Effector memory CD8-positive, alpha-beta T cell (primary cell): ENCODE measurements around the gene CNPPD1.
A peak's percentile ranks its signal among the peaks of the same experiment; 100 is the strongest.

Experiments
- ATAC-seq: fragments of 150-1000 bp; cut with Tn5 transposase; replicated peaks from 2 replicates; pipeline ENCODE4 v1.10.0; 2021; ENCODE audit warnings: mild to moderate bottlenecking, moderate library complexity
- DNase-seq, 3 experiments: peaks; one replicate each; pipeline ENCODE4 v3.0.0; 2021
- H3K27ac Mint-ChIP-seq, 2 donors: one replicate each; pipeline ENCODE4 v1.8.0; 2022; ENCODE audit warnings: mild to moderate bottlenecking in 2 of 2, mixed read lengths in 2 of 2, moderate library complexity in 2 of 2
- H3K27me3 Mint-ChIP-seq, 2 donors: one replicate each; pipeline ENCODE4 v1.8.0; 2022; ENCODE audit warnings: mixed read lengths in 2 of 2
- H3K36me3 Mint-ChIP-seq: one replicate; pipeline ENCODE4 v1.8.0; 2022; ENCODE audit warnings: mild to moderate bottlenecking, moderate library complexity, mixed read lengths; ENCODE audit not compliant: insufficient read depth
- H3K4me1 Mint-ChIP-seq, 2 donors: one replicate each; pipeline ENCODE4 v1.8.0; 2022; ENCODE audit warnings: low read depth in 2 of 2, mixed read lengths in 2 of 2
- H3K4me3 Mint-ChIP-seq, 2 donors: one replicate each; pipeline ENCODE4 v1.8.0; 2022; ENCODE audit warnings: mild to moderate bottlenecking in 2 of 2, mixed read lengths in 2 of 2, moderate library complexity in 2 of 2
- H3K9me3 Mint-ChIP-seq, 2 donors: one replicate each; pipeline ENCODE4 v1.8.0; 2022; ENCODE audit warnings: mixed read lengths in 2 of 2

CNPPD1 gene

DNA sequence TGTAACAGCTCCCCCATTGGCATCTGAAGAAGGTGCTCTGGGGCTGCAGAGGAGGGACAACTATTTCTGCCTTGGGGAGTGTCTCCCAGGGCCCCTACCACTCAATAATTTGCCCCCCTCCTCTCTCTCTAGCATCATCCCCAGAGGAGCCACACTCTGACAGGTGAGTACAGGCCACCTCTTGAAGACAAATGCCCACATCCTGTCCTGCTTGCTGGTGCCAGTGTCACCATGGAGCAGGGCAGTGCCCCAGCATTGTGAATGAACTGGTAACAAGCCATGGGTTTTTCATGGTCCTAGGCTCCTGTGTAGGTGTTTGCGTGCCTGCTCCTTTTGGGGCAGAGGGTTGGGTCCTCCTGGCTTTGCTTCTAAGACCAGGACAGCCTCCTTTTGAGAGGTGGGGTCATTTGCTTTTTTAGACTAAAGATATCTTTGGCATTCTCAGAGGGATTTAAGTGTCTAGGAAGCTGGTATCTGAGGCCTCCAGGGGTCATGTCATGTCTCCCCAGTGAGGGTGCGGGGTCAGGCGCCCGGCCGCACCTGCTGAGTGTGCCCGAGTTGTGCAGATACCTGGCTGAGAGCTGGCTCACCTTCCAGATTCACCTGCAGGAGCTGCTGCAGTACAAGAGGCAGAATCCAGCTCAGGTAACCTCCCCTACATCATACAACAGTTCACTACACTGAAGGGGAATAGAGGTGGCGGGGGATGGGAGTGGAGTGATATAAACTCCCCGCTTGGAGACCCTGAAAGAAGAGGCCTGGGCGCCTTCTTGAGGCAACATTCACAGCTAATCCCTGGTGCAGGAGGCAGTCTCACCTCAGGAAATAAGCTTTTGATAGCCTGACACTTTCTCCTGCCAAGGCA, 3.1 kb upstream of the CNPPD1 start:
- Mint-ChIP-seq H3K4me3 (peak overlapping the region; percentile 87 to 98), H3K4me1 (peaks cover 40 to 43% of the 10 kb centered on the region in 2 donors), H3K27me3 (no peaks in the 10 kb centered on the region), H3K9me3 (no peaks in the 10 kb centered on the region), H3K36me3 (peaks cover 50% of the 10 kb centered on the region), H3K27ac (peak overlapping the region; percentile 97 to 98)
- DNase-seq, result no peak
- ATAC-seq, result no peak

- H3K27ac Mint-ChIP-seq, result peak overlapping the region; percentile 97 to 98
- peaks cover 51% of the 10 kb centered on the region for H3K36me3 Mint-ChIP-seq
- H3K9me3 Mint-ChIP-seq, result no peaks in the 10 kb centered on the region
- H3K4me1 Mint-ChIP-seq, result peaks cover 50 to 51% of the 10 kb centered on the region in 2 donors
- ATAC-seq (peak; percentile 7), DNase-seq (peak in 1 of 3 experiments; percentile 8)
- no peaks in the 10 kb centered on the region for H3K27me3 Mint-ChIP-seq
- H3K4me3 Mint-ChIP-seq, result peak overlapping the region; percentile 87 to 98
Observed at GRCh38 chr2:219178377-219179175, 1.9 kb upstream of the CNPPD1 start.

- ATAC-seq (peak; percentile 58), DNase-seq (peak; percentile 70 to 76 (median 76))
- Mint-ChIP-seq H3K9me3 (no peaks in the 10 kb centered on the region), H3K36me3 (peaks cover 49% of the 10 kb centered on the region), H3K27me3 (no peaks in the 10 kb centered on the region), H3K4me3 (peak within 1 kb of the TSS; percentile 87 to 98), H3K4me1 (peaks cover 47 to 51% of the 10 kb centered on the region in 2 donors), H3K27ac (peak within 1 kb of the TSS; percentile 97 to 98)
Observed at GRCh38 chr2:219177552-219178376, 1.0 kb upstream of the CNPPD1 start, which contains the start of gene RETREG2. RETREG2 (plus strand) TSS chr2:219178275; CDS start chr2:219178353, 78 bp downstream.

DNA sequence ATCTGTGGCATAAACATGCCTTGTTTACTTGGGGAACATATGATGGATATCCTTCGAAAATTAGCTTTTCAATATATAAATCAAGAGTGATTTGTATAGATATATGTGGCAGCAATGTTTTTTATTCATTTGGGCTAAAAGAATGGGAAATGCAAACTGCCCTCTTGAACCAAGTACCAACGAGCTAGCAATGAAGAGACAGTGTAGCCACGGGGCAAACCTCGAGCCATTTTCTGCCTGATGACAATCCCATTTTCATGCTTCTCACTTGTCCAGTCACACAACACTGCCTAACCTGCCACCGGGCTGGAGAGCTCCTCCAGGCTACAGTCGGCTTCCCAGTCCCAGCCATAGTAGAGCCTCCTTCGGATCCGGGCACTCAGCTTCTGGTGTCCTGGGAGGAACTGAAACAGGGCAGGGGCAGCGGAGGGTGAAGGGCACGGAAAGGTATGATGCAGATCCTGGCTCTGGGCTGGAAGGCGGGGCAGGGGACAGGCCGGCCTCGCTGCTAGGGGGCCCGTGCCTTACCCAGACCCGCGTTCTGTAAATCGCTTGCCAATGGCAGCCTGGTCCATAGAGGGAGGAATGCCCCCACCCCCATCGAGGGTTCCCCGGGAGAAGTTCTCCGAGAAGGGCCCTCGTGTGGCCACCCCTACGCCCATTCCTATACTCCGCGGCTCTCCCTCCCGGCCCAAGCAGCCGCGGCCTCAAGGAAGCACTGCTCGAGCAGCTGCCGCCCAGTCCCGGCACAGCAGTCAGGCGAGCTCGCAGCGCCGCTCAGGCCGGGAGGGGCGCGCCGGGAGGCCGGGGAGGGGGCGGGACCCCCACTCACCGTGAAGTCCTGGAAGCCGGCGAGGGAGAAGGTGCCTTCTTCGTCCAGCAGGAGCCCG, 552 bp downstream of the CNPPD1 start:
- Mint-ChIP-seq H3K27me3 (no peaks in the 10 kb centered on the region), H3K9me3 (no peaks in the 10 kb centered on the region), H3K36me3 (peaks cover 42% of the 10 kb centered on the region), H3K27ac (peak overlapping the region; percentile 72 to 97), H3K4me3 (peak overlapping the region; percentile 87 to 98), H3K4me1 (peaks cover 47 to 50% of the 10 kb centered on the region in 2 donors)
- peak; percentile 11 to 18 (median 15) for DNase-seq
- ATAC-seq, result peak; percentile 14

DNA sequence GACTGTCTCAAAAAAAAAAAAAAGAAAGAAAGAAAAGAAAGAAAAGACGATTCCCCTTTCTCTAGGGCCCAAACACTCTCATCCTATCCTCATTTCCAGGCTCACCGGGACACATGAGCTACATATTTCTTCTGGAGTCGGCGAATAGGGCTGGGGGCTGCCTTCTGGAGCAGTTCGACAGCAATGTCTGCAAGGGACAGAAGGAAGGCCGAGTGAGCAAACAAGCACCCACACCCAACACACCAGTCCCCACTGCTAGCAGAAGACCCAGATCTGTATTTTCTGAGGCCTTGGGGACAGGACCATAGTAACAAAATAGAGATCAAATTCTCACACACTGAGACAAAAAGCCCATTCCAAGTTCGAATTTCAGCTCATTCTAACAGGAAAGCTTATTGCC, 1.2 kb downstream of the CNPPD1 start:
- DNase-seq, result no peak
- no peak for ATAC-seq
- Mint-ChIP-seq H3K9me3 (no peaks in the 10 kb centered on the region), H3K27me3 (no peaks in the 10 kb centered on the region), H3K36me3 (peaks cover 36% of the 10 kb centered on the region), H3K27ac (peak overlapping the region; percentile 72 to 97), H3K4me1 (peaks cover 45 to 46% of the 10 kb centered on the region in 2 donors), H3K4me3 (peak overlapping the region; percentile 87 to 98)

GRCh38 chr2:219174801-219175200, 1.9 kb downstream of the CNPPD1 start:
- no peaks in the 10 kb centered on the region for H3K27me3 Mint-ChIP-seq
- H3K4me1 Mint-ChIP-seq, result peaks cover 45 to 46% of the 10 kb centered on the region in 2 donors
- peak overlapping the region; percentile 52 to 85 for H3K27ac Mint-ChIP-seq
- peaks cover 39% of the 10 kb centered on the region for H3K36me3 Mint-ChIP-seq
- no peak for ATAC-seq
- no peaks in the 10 kb centered on the region for H3K9me3 Mint-ChIP-seq
- no peak for DNase-seq
- H3K4me3 Mint-ChIP-seq, result peak overlapping the region; percentile 87 to 98

GRCh38 chr2:219174146-219174545, 2.6 kb downstream of the CNPPD1 start:
- Mint-ChIP-seq H3K36me3 (peaks cover 43% of the 10 kb centered on the region), H3K4me3 (peak overlapping the region in 1 of 2 donors; percentile 59), H3K4me1 (peaks cover 40 to 41% of the 10 kb centered on the region in 2 donors), H3K27ac (peak overlapping the region; percentile 52 to 85), H3K27me3 (no peaks in the 10 kb centered on the region), H3K9me3 (no peaks in the 10 kb centered on the region)
- DNase-seq, result no peak
- no peak for ATAC-seq

DNA sequence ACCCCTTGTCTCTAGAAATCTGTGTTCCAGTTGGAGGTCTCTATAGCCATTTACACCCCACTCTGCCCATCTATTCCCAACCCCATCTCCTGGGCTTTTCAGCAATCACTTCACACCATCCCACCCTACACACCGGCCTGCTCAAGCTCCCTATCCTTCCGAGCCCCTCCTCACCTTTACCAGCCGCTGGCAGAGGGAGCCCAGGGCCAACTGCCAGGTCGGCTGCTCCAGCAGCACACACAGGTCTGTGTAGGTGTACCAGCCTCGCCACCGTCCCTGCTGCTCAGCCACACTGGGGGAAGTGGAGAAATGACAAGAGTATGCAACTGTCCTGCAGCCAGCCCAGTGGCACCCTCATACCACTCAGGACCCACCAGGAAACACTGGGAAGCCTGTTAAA, 3.5 kb downstream of the CNPPD1 start:
- no peak for ATAC-seq
- no peak for DNase-seq
- Mint-ChIP-seq H3K4me3 (no peak overlapping the region), H3K27ac (no peak overlapping the region), H3K4me1 (peaks cover 34% of the 10 kb centered on the region in 2 donors), H3K27me3 (no peaks in the 10 kb centered on the region), H3K9me3 (no peaks in the 10 kb centered on the region), H3K36me3 (peaks cover 33% of the 10 kb centered on the region)

DNA sequence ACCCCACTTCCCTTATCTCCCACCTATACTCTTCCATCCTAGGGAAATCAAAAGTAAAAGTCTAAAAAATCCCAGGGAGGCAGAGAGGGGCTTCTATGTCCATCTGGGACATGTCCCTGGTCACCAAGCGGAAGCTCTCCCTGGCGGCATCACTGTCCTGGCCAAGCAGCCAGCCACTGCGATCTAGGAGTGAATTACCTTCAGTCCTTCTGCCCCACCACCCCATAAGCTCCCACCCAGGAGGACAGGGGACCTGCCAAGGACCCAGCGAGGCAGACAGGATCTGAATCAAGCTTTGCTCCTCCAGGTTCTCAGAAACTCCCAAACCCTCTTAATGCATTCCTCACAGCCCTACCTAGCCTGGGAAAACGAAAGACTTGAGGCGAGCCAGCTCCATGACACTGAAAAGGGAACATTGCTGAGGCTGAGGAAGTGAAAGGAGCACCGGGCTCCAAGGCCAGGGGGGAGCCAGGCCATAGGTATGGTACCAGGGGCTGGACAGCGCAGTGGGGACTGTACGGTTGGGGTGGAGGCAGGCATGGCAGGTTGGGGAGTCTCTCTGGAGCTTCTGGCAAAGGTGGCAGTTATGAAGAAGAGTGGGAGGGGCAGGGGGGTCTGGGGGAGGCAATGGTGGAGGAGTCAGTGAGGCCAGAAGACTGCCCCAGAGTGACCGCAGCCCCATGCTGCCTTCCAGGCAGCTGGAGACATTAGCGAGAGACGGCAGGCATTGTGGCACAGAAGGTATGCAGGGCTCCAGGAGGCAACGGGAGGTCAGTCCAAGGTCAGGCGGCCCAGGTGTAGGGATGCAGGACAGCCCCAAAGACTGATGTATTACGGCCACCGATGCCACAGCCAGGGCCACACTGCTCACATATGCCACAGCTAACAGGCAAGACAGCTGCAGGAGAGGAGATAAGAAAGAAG, 4.2 kb downstream of the CNPPD1 start:
- Mint-ChIP-seq H3K27ac (peak overlapping the region in 1 of 2 donors; percentile 67), H3K4me1 (peaks cover 31 to 32% of the 10 kb centered on the region in 2 donors), H3K36me3 (peaks cover 27% of the 10 kb centered on the region), H3K27me3 (no peaks in the 10 kb centered on the region), H3K9me3 (no peaks in the 10 kb centered on the region), H3K4me3 (no peak overlapping the region)
- ATAC-seq (no peak), DNase-seq (no peak)

GRCh38 chr2:219171231-219171651, 5.5 kb downstream of the CNPPD1 start:
- H3K4me1 Mint-ChIP-seq, result peaks cover 25 to 26% of the 10 kb centered on the region in 2 donors
- no peaks in the 10 kb centered on the region for H3K27me3 Mint-ChIP-seq
- no peak overlapping the region for H3K4me3 Mint-ChIP-seq
- DNase-seq (peak; percentile 36 to 42 (median 41)), ATAC-seq (peak; percentile 66)
- H3K9me3 Mint-ChIP-seq, result no peaks in the 10 kb centered on the region
- H3K27ac Mint-ChIP-seq, result peak overlapping the region in 1 of 2 donors; percentile 38
- peaks cover 20% of the 10 kb centered on the region for H3K36me3 Mint-ChIP-seq

GRCh38 chr2:219169930-219170654, 6.6 kb downstream of the CNPPD1 start, which contains the start of gene SLC23A3:
SLC23A3 (minus strand) TSS chr2:219170029; CDS start chr2:219169984, 45 bp downstream.
- H3K4me3 Mint-ChIP-seq, result no peak within 1 kb of the TSS
- H3K27me3 Mint-ChIP-seq, result no peaks in the 10 kb centered on the region
- peaks cover 16 to 19% of the 10 kb centered on the region in 2 donors for H3K4me1 Mint-ChIP-seq
- ATAC-seq, result no peak
- H3K27ac Mint-ChIP-seq, result no peak within 1 kb of the TSS
- H3K9me3 Mint-ChIP-seq, result no peaks in the 10 kb centered on the region
- H3K36me3 Mint-ChIP-seq, result peaks cover 20% of the 10 kb centered on the region
- DNase-seq, result no peak
